HG03575 (cell line): ENCODE results near the gene CYP2W1.
"Not testable (repeated sequence)": the region's sequence is repeated elsewhere in the genome, so short reads cannot be mapped to it uniquely, and the experiment has no call there.

Source experiments
- ATAC-seq: cut with Tn5 transposase; IDR thresholded peaks from one replicate; pipeline ENCODE4 v1.9.1; 2021; ENCODE audit not compliant: unreplicated experiment, insufficient number of reproducible peaks, low FRiP score; ENCODE audit errors: extremely low read depth

CYP2W1 gene

DNA sequence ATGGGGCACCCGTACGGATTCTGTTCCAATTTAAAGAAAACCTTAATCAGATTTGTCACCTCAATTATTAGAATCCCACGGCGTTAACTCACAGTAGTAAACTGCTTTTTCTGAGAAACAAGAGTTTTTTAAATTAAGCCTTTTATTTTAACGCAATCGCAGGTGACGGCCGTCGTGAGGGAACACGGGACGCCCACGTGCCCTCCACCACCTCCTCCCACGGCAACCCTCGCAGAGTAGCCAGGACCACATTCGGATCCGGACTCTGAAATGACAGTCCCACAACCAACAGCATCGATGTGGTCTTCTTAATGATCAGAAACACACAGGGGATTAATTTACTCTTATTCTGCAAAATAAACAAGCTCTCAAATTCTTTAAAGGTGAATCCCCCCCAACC, 39.4 kb downstream of the CYP2W1 start:
- no peak for ATAC-seq

DNA sequence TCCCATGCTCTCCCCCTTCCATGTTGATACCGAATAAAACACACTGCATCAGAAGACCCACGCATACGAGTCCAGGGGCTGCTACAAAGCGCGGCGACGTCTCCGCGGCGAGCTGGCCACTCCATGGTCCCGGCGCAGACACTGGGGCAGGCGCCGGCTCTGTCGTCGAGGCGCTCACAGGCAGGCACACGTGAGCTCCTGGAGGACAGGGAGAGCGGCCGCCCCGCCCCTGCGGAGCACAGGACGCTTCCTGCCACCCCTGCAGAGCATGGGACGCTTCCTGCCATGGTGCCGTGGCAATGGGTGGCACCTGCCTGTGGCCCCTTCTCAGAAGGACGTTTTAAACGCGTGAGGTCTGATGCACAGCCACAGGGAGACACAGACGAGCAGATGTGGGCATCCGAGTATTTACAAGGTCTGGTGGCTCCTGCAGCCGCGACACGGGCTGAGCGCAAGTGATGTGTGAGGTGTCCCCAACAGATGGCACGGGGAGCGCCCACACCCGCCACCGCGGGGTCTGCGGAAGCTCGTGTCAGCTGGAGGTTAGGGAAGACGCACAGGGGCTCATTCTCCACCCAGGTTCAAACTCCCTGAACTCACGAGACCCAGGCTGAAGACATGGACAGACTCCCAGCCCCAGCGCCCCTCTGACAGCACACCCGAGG, 40.0 kb downstream of the CYP2W1 start:
- ATAC-seq: no peak

DNA sequence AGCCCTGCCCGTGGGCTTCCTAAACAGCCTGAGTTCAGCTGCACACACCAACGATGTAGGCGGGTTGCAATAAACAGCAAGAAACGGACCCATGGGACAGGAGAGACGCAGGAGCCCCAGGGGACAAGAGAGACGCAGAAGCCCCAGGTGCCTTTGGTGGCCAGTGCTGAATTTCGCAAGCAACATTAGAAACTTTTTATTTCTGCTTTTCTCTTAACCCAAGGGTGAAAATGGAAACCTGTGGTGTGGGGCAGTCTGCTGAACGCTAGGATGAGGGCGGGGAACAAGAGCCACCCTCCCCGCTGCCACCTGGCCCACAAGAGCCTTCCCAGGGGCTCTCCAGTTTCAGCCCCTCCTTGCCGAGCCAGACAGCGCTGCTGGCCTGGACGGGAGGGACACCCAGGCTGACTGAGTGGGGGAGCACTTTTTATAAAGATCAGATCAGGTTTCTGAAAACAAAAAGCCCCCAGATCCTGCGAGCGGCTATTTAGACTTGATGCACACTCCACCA, 41.4 kb downstream of the CYP2W1 start:
- ATAC-seq: peak; percentile 42

DNA sequence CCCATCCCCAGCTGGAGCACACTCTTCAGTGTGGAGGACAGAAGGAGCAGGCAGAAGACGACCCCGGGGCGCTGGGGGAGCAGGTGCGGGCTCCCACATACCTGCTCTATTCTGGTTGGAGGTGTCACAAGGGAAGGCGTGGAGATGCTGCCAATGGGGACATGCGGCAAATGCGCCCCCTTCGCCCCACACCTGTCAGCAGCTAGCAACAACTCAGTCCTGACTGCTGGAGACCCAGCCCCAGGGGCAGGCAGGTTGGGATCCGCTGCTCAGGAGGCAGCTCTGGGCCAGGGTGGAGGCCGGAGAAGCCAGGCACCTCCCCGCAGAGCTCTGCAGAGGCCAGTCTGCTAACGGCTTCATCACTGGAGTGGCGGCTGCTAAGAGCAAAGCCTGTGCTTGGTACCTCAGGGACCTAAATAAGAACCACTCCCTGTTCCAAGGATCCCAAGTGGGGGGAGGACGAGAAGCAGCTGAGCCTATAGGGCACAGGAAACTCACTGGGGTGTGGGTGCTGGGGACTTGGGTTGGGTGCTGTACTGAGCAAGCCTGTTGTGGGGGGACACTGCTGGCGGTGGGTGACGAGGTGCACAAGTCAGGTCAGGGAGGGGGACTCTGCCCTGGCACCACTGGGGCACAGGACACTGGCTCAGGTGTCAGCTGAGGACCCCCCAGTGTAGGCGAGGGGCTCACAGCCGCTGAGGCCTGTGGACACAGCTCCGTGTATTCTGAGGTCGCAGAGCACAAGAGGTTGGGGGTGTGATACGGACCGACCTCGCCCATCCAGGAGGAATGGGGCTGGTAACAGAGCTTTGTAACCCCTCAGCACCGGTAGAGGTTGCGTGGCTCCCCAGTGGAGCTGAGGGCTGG, 42.1 kb downstream of the CYP2W1 start:
- ATAC-seq: no peak

DNA sequence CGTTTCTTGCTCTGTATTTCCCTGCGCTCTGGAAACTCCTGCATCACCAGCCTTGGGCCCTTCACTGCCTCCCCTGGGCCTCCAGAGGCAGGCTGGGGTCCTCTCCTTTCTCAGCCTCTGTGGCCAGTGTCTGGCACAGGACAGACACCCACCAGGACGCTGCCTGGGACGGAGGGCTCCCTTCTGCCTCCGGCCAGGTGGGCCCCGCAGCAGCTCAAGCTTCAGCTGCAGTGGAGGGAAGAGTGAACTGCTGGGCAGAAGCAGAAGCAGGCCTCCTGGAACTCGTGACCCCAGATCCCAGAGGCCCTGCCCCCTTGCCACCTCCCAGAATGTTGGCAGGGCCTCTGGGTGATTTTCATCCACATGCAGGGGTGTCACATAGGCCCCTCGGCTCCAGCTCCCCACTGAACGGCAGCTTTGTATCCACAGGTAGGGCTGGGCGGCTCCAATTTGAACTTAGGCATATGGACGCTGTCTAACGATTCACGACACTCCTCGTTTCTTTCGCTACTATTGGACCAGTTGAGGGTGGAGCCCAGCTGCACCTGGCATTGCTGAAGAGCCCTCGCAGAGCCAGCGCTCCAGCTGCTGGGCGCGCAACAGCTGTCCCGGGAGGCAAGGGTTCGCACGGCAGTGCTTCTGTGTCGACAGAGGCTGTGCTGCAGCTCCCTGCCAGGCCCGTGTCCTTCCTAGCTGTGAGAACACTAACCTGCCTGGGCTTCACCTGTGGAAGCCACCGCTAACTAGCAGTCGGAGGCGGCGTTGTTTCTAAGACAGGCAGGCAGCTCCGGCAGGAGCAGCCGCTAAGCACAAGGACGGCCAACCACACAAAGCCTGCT, 43.0 kb downstream of the CYP2W1 start:
- no peak for ATAC-seq

DNA sequence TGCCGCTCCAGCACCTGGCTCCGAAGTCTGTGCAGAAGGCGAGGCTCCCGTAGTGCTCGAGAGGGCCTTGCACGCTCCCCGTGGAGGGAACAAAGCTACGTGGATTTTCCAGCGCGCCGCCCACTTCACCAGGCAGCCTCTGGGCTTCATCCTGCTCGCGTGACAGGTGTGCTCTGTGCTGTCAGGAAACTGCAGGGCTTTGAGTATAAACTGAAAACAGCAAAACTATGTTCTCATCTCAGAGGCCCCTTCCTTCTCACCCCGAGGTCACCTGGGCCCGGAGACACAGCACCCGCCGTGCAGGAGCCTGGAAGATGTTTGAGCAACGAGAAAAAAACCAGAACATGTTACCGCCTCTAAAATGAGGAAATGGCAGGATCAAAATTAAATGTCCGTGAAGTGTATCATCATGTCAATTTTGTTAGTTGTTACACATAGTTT, 43.8 kb downstream of the CYP2W1 start:
- ATAC-seq: no peak

DNA sequence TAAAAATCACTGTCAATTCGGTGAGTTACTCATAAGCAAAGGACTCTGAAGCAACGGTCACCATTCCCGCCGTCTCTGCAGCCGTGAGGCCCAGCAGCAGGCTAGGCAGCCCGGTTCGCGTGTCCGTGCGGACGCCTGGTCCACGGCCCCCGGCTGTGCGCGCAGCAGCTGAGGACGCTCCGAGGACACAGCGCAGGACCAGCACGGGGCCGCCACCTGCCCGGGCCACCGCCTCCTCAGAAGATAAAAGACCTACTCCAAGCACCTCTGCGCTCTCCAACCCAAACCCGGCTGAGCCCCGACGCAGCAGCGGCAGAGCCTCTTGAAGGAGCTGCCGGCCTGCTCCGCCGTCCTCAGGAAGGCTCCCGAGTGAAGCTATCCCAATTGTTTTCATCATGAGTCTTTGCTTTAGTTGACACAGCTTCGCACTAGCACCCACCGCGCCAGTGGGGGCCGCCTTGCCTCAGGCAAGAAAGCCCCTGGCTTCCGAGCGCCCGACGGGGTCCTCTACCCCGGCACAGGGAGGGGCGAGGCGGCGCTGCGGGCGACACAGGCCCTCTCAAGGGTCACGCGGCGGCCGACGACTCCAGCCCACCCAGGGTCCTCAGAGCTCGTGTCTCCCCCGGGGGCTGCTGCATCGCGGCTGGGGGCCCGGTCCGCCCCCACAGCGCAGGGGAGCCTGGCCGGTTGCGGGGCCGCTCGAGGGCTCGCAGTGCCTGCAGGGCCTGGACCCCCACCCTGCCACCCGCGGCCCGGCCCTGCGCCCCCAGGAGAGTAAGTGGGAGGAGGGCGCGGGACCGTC, 44.5 kb downstream of the CYP2W1 start:
- ATAC-seq: no peak

DNA sequence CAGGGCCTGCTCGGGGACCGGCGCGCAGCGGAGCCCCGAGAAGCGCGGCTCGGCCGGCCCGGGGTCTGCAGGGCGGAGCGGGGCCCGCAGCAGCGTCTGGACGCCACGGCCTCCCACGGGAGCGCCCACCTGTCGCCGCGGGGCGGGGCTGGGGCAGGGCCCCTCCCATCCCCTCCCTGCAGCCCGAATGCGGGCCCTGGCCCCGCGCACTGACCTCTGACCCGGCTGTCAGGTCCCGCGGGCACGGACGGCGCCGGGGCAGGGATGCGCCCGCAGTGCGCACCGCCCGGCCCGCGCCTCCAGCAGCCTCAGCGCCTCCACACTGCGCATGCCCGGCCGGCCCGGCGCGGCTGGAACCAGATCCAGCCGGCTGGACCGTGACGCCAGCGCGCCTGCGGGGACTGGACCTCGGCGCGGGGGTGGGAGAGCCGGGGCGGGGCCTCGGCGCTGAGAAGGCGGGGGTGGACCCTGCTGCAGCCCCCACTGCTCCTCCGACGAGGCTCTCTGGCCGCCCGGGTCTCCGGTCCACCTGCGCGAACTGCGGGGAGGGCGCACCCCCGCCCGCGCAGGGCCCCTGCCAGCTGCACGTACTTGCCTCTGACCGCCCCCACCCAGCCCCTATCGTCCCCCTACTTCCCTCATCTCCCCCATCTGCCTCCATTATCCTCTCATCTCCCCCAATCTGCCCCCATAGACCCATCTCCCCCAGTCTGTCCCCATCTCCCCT, 45.2 kb downstream of the CYP2W1 start:
- no peak for ATAC-seq

DNA sequence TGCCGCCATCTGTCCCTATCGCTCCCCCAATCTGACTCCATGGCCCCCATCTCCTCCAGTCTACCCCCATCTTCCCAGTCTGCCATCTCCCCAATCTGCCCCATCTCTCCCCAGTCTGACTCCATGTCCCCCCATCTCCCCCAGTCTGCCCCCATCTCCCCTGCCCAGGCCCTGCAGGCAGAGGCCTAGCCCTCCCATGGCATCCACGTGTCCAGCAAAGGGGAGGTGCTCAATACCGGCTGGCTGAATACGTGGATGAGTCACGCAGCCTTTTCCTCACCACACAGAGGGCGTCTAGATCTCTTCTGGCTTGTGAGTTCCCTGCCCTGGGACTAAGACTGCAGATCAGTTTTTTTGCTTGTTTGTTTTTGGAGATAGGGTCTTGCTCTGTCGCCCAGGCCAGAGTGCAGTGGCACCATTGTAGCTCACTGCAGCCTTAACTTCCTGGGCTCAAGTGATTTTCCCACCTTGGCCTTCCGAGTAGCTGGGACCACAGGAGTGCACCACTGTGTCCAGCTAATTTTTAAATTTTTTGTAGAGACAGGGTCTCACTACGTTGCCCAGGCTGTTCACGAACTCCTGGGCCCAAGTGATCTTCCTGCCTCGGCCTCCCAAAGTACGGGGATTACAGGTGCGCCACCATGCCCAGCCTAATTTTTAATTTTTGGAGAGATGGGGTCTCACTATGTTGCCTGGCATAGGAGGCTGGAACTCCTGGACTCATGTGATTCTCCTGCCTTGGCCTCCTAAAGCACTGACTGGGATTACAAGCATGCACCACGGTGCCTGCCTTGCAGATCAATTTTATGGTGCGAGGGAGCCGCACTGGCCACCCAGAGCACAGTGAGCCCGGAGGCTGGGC, 46.0 kb downstream of the CYP2W1 start:
- no peak for ATAC-seq

DNA sequence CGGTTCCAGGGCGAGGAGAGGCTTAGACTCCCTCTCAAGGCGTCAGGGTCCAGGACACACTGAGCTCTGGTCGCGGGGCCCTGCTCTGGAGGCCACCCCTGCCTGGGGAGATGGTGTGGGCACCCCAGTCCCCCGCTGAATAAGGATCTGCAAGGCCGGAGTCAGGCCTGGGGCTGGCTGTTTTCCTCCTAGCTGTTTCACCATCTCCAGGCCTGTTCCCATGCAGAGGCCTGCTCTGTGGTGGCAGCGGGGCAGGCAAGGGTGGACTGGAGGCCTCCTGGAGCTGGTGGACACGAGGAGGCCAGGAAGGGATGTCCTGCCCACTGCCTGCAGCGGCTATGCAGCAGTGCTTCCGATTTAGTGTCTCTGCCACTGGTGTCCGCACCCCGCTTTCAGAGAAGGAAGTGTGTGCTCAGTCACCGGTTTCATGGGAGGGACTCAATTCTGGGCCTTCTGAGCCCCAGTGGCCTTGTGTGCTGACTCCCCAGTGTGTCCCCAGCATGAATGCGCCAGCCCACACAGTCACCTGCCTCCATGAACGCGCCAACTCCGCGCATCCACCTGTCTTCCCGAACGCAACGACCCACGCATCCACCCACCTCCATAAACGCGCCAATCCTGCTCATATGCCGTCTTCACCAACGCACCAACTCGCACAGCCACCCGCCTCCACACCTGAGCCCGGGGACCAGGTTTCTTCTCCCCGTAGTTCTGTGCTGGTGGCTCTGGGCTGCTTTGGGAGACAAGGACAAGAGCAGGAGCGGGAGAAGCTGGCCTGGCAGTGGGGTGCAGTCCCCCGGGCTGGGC, 46.9 kb downstream of the CYP2W1 start:
- ATAC-seq: no peak

DNA sequence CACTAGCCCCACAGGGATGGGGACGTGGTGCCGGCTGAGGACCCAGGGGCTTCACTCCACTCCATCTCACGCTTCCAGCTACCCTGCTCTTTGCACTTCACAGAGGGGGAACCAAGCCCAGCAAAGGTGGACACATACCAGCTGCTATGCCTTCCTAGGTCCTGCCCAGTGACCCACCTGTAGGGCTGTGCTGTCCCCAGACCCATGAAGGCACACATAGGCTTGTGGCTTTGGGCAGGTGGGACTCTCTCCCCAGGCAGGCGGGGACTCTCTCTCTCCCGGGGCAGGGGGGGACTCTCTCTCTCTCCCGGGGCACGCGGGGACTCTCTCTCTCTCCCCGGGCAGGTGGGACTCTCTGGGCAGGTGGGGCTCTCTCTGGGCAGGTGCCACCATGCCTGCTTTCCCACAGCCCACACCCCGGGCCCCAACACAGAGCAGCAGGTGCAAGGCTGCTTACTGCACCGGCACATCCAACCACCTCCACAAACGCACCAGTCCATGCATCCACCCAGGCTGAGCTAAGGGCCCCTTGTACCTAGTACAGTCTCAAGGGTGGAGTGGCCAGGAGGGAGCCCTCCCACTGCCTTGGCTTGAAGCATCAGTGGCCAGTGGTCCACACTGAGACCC, 47.6 kb downstream of the CYP2W1 start:
- ATAC-seq: no peak

DNA sequence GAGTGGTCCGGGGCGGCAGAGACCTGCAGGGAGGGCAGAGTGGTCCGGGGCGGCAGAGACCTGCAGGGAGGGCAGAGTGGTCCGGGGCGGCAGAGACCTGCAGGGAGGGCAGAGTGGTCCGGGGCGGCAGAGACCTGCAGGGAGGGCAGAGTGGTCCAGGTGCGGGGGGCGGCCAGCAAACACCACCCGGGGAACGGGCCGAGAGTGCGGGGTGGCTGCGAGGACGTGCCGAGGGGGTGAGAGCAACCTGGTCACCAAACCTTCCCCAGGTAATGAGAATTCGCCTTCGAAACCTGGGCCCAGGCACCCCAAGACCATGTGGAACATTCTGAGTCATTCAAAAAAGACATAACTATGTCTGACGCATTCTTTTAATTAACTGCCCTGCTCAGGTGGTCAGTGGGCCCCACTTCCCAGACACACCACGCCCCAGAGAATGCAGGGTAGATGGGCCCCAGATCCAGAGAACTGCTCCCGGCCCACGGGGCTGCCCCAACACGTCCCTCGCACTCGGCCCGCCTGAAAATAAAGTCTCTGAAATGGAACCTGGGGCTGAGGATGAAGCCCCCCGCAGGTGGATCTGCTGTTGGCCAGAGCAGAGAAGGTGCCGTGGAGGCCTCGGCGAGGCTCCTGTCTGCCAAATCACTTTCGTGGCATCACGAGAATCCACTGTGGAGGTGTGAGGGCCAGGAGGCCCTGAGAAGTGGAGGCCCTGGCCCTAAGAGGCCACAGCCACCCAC, 48.9 kb downstream of the CYP2W1 start:
- ATAC-seq: no peak

DNA sequence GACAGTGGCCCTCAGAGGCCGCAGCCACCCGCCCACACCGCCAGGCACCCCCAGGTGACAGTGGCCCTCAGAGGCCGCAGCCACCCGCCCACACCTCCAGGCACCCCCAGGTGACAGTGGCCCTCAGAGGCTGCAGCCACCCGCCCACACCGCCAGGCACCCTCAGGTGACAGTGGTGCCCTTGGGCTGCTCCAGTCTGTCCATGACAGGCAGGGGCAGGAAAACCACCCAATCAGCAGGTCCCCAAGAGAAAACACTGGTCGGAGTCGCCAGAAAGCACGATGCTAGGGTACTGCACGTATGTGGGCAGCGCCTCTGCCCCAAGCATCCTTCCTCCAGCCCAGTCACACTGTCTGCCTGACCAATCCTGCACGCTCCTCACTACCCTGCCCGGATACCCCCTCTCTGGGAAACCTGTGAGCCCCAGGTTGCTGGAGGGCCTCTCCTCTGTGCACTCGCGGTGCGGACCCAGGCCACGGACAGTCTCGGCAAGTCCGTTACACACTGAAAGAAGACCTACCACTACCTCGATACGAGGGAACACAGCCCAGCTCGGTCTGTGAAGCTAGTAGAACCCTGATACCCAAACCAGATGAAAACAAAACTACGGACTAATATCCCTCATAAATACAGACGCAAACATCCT, 49.7 kb downstream of the CYP2W1 start:
- no peak for ATAC-seq

DNA sequence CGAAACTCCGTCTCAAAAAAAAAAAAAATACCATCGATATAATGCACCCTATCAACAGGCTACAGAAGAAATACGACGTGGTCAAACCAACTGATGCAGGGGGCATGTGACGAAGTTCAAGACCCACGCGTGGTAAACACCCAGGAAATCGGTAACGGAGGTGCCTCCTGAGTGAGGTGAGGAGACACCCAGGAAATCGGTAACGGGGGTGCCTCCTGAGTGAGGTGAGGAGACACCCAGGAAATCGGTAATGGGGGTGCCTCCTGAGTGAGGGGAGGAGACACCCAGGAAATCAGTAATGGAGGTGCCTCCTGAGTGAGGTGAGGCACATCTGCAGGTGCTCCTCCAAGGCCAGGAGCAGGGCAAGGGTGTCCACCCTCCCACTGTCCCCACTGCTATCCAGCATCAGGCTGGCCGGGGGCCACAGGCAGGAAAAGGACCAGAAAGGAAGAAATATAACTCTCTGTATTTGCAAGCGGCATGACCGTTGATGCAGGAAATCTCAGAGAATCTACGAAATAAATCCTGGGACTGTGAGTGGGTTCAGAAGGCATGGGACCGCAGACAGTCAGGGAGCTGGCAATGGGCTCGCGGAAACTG, 50.7 kb downstream of the CYP2W1 start:
- ATAC-seq: no peak

DNA sequence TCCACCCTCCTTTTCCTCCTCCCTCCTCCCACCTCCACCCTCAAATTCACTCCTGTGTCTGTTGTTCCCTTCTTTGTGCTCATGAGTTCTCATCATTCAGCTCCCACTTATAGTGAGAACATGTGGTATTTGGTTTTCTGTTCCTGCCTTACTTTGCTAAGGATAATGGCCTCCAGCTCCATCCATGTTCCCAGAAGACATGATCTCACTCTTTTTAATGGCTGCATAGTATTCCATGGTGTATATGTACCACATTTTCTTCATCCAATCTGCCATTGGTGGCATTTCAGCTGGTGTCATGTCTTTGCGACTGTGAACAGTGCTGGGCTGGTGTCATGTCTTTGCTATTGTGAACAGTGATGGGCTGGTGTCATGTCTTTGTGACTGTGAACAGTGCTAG, 51.8 kb downstream of the CYP2W1 start:
- ATAC-seq: not testable (repeated sequence)
